Fibroblast of gingiva (primary cell): Measurements from ENCODE around the gene CACNA1C.

ENCODE experiments used
- DNase-seq: peaks from one replicate; pipeline ENCODE4 v3.0.0-alpha.2; 2011; ENCODE audit warnings: low read depth

The CACNA1C gene

DNA sequence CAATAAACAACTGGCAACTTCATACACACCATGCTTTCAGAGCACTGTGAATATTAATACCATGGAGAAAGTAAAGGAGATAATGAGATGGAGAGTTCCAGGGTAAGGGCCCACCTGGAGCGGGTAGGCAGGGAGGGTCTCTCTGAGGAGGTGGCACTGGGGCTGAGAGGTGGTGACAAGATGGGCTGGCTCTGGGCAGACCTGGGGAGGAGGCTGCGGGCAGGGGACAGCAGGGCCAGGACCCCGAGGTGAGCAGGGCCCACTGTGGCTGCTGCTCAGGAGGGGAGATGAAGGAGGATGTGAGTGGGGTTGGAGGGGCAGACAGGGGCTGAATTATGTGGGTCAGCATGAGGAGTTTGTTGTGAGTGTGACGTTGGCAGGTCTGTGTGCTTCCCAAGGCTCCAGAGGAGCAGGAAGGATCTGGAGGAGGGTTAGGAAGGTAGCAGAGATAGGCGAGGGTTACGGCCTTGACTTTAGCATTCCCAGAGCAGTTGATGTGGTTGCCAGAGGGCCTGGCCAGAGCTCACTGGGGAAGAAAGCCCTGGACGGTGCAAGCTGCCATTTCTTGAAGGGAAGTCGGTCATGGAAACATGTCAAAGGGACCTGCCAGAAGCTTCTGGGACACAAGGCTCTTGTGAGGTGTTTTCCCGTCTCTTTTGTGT lies 88.2 kb downstream of the CACNA1C start:
- no peak for DNase-seq

DNA sequence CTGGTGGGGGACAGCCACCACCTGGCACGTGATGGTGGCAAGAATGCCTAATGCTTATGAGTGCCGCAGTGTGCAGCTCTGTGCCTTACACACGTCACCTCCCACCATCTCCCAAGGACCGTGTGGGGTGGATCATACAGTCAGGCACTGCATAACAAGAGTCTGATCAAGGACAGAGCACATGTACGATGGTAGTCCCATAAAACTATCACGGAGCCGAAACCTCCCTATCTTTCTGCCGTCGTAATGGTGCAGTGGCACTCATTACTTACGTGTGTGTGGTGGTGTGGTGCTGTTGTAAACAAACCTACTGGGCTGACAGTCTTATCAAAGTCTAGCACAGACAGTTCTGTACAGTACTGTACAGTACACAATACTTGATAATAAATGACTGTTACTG lies 89.3 kb downstream of the CACNA1C start:
- DNase-seq: no peak

- DNase-seq: no peak
Measured at GRCh38 chr12:2144951-2145350, 92.2 kb downstream of the CACNA1C start.

DNA sequence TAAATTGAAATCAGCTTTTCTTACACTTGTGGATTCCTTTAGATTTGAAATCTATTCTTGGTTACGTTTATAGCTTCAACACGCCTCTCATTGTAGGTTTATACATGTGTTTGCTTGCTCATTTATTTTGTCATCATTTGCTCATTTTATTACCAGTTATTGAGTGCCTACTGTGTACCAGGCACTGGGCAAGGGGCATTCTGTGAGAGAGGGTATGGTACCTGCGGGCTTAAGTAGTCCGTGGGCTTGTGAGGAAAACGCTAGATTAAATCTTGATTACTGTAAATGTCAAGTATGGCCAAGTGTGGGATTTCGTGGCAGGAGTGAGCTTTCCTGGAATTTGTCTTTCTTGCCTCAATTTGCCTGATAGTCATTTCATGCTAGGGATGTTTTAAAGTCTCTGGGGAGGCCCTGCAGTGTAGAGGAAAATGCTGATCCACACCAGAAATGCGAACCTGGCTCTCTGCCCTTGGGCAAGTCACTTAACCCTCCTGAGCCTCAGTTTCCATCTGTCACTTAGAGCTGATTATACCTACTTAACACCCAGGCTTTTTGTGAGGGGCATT lies 92.7 kb downstream of the CACNA1C start:
- DNase-seq: no peak

- DNase-seq: no peak
Measured at GRCh38 chr12:2147335-2147734, 94.5 kb downstream of the CACNA1C start.

GRCh38 chr12:2149091-2149490 lies 96.3 kb downstream of the CACNA1C start:
- DNase-seq: peak; percentile 64

DNA sequence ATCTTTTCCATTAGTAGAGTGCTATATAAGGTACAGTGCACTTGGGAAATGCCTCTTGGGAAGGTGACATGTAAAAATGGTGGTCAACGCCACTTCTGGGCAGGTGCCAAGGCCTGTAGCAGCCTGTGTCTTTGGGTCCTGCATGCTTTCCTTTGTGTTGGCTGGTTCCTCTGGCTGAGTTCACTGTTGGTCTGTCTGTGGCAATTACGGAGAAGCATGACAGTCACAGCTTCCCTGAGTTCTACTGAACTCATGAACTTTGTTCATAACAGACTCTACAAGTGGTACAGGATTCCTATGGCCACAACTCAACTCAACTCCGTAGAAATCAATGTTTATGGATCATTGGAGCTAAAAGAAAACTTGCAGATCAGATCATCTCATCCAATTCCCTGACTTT lies 98.0 kb downstream of the CACNA1C start:
- DNase-seq: no peak

DNA sequence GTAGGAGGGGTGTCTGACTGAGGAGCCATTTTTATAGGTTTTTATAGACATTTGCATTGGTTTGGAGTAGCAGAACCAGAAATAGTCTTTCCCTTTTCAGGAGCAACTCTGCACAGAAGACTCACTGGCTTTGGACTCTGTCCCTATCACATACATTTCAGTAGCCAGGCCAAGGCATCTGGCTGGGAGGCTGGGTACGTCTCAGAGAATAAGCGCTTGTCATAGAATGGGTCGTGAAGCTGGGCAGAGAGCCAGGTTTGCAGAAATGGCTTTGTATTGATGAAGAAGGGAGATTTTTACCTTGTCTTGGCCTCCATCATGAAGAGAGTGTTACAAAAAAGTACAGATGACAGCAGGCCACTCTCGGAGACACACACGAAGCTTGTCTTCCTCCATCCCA lies 98.6 kb downstream of the CACNA1C start:
- no peak for DNase-seq

- no peak for DNase-seq
Measured at GRCh38 chr12:2152134-2152533, 99.3 kb downstream of the CACNA1C start.

DNA sequence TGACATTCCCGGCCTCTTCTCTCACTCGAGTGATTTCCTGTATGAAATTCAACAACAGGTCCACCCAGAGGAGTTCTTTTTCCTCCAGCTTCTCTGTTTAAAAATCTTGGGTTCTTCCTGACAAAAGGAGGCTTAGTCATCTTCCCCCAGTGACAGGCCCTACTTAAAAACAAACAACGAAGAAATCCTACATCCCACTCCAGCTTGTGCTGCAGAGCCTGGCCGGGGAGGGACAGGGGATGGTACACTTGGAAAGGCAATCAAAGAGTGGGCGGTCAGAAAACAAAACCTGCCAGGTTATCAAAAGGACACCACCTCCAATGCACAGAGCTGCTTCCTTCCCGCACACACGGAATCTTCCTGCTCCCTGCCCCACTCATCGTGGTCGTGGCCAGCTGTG lies 101.3 kb downstream of the CACNA1C start:
- DNase-seq: peak; percentile 58

- DNase-seq: no peak
Measured at GRCh38 chr12:2154521-2154920, 101.7 kb downstream of the CACNA1C start.

GRCh38 chr12:2156333-2156732 lies 103.5 kb downstream of the CACNA1C start:
- peak; percentile 82 for DNase-seq

- DNase-seq: peak; percentile 24
Measured at GRCh38 chr12:2160043-2160442, 107.3 kb downstream of the CACNA1C start.

- no peak for DNase-seq
Measured at GRCh38 chr12:2161473-2161872, 108.7 kb downstream of the CACNA1C start.

DNA sequence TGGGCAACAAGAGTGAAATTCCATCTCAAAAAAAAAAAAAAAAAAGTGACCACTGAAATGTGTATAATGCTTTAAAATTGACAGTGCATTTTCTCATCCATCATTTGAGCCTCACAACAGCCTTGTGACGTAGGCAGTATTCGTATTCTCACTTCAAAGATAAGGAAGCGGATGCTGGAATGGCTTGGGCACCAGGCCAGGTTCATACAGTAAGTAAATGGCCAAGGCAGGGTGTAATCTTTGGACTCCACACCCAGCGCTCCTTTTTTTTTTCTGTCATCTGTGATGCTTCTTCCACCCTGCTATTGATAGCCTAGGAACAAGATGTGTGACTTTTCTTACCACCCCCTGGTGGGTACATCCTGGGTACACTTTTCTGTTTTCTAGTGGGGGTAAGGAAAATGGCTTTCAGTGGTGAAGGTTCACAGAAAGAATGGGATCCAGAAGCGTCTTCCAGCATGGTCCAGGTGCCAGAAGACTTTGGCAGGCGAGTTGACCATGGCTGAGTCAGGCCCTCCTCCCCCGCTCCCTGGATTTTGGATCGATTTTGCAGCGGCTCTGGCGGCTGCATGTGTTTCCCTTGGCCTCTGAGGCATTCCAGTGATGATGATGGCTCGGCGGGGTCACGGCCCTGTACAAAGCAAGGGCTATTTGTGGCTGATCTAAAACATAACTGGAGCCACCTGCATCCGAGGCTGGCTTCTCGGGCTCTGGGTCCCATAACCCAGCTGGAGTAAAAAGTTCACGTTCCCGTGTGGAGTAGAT lies 110.6 kb downstream of the CACNA1C start:
- DNase-seq: peak; percentile 94

DNA sequence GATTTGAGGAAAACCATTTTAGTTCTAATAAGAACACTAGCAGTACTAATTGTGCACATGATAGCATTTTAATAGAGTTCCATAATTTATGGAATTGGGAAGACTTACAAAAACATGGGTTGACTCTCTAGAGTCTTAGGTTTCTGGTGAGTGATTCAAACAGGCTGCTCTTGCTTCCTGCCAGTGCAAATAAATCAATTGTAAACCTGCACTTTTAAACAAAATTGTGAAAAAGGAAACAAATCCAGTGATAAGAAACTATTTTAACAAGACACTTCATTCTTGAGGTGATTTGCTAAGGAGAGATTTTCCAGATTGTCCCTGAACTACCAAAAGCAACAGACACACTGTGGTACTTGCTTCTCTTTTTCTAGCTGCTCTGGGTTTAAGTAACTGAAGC lies 112.2 kb downstream of the CACNA1C start:
- no peak for DNase-seq

- DNase-seq: no peak
Measured at GRCh38 chr12:2165927-2166326, 113.1 kb downstream of the CACNA1C start.

DNA sequence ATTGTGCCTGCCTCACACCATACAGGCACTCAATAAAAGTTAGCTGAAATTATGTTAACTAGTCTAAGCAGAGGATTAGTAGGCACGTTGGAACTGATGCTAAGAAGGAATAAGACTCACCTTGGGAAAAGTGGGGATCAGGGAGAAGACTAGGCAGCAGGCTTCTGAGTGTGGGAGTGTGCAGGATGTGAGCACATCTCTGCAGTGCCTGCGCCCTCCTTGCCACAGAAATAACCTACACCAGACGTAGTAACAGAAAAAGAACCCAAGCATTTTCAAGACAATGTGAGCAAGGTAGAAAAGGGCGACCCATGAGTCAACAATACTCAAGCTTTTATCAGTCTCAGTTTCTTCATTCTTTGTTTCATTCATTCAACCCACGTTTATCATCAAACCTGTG lies 113.9 kb downstream of the CACNA1C start:
- no peak for DNase-seq

GRCh38 chr12:2167231-2167630 lies 114.4 kb downstream of the CACNA1C start:
- no peak for DNase-seq

DNA sequence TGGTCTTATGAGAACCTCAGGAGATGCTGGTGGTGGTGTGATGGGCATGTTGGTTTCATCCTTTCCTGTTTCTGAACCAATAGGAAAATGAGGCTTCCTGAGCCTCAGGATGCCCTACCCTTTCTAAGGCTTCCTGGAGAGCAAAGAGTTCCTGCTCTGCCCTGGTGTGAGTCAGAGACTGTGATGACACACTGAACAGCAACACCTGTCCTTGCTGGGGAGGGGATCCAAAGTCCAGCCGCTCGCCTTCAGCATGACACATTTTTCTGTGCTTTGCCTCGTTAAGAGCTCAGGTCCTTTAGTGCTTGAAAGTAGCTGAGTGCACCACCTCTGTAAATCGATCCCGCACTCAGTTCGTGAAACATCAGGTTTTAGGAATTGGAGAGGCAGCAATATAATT lies 116.0 kb downstream of the CACNA1C start:
- DNase-seq: no peak

GRCh38 chr12:2169489-2169888 lies 116.7 kb downstream of the CACNA1C start:
- DNase-seq: no peak

DNA sequence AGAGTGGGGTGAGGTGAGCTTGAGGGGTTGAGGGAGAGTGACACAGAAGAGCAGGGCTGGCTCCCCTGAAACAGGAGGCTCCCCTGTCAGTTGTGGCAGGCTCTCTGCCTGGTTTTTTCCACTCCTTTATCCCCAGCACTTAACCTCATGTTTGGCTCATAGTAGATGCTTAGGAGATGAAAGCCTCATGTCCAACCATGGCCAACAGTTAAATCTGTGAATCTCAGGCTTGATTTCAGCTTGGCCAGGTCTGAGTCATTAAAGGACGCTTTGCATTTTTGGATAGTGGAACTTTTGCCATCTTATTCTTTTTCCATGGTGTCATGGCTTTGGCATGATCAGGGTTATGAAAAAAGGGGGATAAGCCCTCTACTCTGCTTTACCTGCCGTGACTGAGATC lies 117.2 kb downstream of the CACNA1C start:
- DNase-seq: peak; percentile 58

DNA sequence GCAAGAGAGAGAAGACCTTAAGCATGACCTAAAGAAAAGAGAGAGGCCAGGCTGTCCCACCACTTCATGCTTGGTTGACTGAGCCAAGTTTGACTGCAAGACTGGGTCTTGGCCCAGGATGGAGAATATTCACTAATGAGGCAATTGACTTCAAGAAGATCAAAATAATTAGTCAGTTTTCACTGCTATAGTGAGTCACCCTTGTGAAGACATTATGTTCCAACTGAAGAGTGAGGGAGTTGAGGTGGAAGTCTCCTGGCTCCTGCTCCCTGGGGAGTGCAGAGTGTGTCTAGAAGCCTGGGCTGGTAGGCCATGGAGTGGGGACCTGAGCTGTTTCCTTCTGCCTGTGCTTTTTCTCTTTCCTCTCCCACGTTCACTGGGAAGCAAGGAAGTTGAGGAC lies 117.6 kb downstream of the CACNA1C start:
- DNase-seq: peak; percentile 63
